ENCODE data around the gene PLPP2.

The PLPP2 gene

DNA sequence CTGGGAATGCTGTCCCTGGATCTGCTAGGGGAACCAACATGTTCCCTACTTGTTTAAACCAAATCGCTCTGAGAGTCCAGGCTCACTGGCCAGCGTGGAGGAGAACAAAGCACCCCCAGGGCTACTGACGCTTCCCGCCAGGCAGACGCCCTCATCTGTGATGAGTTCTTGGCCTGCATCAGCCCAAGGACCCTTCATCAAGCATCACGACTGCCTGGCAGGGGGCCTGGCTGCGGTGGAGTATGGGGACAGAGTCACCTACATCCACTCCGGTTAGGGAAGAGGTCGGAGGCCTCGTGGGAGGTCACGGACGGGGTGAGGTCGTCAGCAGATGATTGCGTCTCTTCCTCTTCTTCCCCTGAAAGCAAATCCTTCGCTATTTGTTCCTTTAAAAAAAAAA lies 35.7 kb upstream of the PLPP2 start:
- TF ChIP-seq, protein P1, sequence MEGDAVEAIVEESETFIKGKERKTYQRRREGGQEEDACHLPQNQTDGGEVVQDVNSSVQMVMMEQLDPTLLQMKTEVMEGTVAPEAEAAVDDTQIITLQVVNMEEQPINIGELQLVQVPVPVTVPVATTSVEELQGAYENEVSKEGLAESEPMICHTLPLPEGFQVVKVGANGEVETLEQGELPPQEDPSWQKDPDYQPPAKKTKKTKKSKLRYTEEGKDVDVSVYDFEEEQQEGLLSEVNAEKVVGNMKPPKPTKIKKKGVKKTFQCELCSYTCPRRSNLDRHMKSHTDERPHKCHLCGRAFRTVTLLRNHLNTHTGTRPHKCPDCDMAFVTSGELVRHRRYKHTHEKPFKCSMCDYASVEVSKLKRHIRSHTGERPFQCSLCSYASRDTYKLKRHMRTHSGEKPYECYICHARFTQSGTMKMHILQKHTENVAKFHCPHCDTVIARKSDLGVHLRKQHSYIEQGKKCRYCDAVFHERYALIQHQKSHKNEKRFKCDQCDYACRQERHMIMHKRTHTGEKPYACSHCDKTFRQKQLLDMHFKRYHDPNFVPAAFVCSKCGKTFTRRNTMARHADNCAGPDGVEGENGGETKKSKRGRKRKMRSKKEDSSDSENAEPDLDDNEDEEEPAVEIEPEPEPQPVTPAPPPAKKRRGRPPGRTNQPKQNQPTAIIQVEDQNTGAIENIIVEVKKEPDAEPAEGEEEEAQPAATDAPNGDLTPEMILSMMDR (IDR thresholded peaks at IDR 0.05), result no peak
- Histone ChIP-seq H3K4me3 (no peak overlapping the region), H3K27ac (no peak overlapping the region)
- DNase-seq (ENCODE audit: low spot score), result no peak

DNA sequence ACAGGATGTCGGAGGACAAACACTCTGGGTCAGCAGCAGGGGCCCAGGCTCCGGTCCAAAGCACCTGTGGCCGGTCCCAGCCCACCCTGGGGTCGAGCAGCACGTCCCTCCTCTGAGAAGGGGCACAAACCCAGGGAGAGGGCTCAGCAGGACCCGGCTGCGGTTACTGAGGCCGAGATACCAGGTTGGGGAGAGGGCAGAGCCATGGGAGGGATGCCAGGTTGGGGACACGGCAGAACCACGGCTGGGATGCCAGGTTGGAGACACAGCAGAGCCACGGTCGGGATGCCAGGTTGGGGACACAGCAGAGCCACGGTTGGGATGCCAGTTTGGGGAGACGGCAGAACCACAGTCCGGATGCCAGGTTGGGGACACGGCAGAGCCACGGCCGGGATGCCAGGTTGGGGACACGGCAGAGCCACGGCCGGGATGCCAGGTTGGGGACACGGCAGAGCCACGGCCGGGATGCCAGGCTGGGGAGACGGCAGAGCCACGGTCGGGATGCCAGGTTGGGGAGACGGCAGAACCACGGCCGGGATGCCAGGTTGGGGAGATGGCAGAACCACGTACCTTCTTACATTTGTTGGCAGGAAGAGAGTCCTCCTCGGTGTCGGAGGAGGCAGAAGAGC lies 34.8 kb upstream of the PLPP2 start:
- Histone ChIP-seq H3K27ac (no peak overlapping the region), H3K4me3 (no peak overlapping the region)
- DNase-seq (ENCODE audit: low spot score), result no peak
- TF ChIP-seq, protein P1 (IDR thresholded peaks at IDR 0.05), result no peak

DNA sequence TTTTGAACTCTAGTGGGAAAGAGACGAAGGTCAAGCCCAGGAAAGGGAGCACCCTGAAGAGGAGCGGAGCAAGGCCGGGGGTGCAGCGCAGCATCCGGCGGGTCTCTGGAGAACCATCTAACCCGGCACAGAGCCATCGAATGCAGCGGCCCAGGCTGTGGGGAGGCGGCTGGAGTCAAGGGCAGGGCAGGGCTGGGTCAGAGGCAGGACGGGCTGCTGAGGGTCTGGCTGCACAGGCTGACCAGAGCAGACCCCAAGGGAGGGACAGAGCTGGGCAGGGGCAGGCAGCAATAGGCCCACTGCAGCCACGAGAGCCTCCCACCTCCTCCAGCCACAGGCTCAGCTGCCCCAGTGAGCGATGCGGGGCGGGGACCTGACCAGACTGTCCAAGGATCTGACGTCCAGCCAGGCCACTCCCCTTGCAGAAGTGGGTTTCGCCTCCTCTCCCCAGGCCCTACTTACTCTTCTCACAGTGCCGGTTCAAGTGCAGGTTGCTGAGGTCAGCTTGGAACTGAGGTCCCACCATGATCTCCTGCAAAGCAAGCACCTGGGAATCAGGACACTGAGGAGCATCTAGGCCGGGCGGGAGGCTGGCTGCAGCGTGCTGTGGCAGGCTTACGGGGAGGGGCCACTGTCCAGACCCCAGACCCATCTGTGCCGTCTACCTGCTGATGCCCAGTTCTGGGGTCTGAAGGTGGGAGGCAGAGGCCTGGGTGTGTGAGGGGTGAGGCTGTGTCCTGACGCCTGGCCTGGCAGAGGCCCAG lies 34.2 kb upstream of the PLPP2 start:
- no peak for DNase-seq (ENCODE audit: low spot score)
- H3K4me3 ChIP-seq, result no peak overlapping the region
- no peak overlapping the region for H3K27ac ChIP-seq
- TF ChIP-seq, protein P1 (IDR thresholded peaks at IDR 0.05), result no peak

DNA sequence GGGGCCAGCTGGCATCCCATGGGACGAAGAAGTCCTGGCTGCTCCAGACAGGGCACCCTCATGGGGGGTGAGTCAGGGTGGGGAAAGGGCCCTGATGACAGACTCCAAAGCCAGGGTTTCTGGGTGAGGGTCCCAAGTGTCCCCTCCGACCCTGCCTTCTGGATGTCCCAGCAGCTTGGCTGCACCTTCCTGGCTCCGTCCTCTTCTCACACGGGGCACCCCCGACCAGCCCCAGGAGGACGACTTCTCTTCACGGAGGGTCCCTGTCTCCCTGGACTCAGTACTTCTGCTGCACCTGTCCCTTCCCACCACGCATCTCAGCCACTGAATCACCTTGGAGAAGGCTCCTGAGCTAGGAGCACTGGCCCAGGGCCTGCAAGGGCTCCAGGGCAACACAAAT lies 33.5 kb upstream of the PLPP2 start:
- Histone ChIP-seq H3K27ac (no peak overlapping the region), H3K4me3 (no peak overlapping the region)
- TF ChIP-seq, protein P1 (IDR thresholded peaks at IDR 0.05), result no peak
- no peak for DNase-seq (ENCODE audit: low spot score)

DNA sequence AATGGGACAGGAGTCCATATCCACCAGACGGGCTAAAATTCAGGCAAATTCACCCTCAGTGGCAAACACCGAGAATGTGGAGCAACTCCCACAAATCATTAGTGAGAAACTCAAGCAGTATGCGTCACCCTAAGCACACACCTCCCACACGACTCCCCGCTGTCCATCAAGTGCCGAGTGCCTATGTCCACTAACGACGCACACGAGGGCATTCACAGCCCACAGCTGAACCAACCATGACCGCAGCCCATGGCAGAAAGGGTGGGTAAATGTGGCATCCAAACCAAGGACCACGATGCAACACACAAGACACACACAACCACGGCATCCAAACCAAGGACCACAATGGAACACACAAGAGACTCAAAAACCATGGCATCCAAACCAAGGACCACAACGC lies 31.4 kb upstream of the PLPP2 start:
- Histone ChIP-seq H3K27ac (no peak overlapping the region), H3K4me3 (no peak overlapping the region)
- TF ChIP-seq, protein P1 (IDR thresholded peaks at IDR 0.05), result no peak
- DNase-seq (ENCODE audit: low spot score), result no peak

DNA sequence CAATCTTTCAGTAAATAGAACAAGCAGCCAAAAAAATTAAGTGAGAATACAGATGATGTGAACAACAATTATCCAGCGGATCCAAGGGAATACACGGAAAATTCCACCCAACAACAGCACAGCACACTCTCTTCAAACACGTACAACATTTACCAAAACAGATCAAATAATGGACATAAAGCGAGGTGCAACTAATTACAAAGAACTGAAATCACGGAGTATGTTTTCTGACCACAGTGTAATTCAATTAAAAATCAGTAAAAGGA lies 27.2 kb upstream of the PLPP2 start:
- H3K27ac ChIP-seq, result no peak overlapping the region
- TF ChIP-seq, protein P1 (IDR thresholded peaks at IDR 0.05), result no peak
- no peak for DNase-seq (ENCODE audit: low spot score)

More for the DNA sequence above, 27.2 kb upstream of the PLPP2 start:
- no peak overlapping the region for H3K4me3 ChIP-seq
